HG03442 (cell line): ENCODE measurements around the gene RPS6KL1.

Experiments used
- ATAC-seq: cut with Tn5 transposase; IDR thresholded peaks from one replicate; pipeline ENCODE4 v1.9.1; 2021; ENCODE audit warnings: mild to moderate bottlenecking, moderate library complexity; ENCODE audit not compliant: unreplicated experiment

Gene RPS6KL1

GRCh38 chr14:74913986-74914573, 9.0 kb downstream of the RPS6KL1 start:
- no peak for ATAC-seq

DNA sequence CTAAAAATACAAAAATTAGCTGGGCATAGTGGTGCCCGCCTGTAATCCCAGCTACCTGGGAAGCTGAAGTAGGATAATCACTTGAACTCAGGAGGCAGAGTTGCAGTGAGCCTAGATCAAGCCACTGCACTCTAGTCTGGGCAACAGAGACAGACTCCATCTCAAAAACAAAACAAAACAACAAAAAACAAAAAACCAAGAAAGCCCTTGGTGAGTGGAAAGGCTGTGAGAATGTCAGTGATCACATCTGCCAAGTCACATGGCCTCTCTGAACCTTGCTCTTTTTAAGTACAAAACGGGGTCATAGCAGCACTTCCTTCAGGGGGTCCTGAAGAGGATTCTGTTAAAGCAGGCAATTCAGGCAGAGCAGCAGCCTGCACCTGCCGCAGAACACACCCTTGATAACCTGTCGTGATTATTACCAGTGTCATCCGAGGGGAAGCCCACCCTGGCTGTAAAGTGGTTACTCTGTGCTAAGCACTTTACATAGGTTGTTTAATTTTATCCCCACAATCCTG, 9.6 kb downstream of the RPS6KL1 start:
- ATAC-seq = no peak

- ATAC-seq = no peak
Measured at GRCh38 chr14:74912801-74913200, 10.3 kb downstream of the RPS6KL1 start.

GRCh38 chr14:74912111-74912510, 10.9 kb downstream of the RPS6KL1 start:
- ATAC-seq = no peak

GRCh38 chr14:74911704-74912103, 11.4 kb downstream of the RPS6KL1 start:
- ATAC-seq = no peak

DNA sequence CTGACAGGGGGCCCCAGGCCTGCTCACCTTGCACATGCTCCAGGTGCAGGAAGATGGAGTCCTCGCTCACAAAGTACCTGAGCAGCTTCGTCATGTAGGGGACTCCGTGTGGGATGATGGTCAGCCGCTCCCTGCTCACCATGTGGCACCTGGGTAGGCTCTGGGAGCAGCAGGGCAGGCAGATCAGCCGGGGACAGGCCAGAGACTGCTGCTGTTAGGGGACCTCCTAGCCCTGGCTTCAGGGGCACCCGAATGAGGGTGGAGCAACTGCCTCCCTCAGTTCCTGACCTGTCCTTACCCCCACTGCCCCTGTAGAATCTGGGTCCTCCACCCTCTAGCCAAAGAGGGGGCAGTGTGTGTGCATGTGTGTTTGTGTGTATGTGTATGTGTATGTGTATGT, 11.8 kb downstream of the RPS6KL1 start:
- ATAC-seq = no peak

DNA sequence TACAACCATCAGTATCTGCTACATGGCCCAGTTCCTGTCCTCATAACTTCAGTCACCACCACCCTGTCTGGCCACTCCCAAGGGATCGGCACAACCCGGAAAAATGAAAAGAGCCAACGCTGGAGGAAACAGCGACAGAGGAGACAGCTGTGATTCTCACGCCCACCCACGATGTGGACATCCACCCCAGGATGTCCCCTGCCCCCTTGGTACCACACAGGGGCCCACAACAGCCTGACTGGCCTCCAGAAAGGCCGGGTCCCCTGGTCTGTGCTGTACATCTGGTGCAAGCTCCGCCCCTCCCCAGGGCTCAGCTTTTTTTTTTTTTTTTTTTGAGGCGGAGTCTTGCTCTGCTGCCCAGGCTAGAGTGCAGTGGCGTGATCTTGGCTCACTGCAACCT, 12.5 kb downstream of the RPS6KL1 start:
- ATAC-seq = no peak

DNA sequence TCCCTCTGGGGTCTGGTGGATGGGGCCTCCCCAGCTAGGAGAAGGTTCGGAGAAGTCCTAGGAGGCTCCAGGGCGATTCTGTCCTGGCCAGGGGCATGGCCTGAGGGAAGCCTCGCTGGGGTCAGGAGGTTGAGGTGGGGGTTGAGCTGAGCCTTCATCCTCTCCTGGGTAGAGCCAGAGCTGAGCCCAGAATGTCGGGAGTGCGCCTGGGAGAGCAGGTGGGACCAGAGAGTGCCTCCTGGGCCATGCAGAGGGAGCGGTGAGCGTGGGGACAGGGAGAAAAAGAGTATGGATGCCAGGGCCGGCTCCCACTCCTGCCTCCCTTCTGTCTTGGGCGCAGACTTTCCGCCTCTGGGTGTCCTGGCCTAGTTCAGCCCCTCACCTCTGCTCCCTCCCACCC, 13.1 kb downstream of the RPS6KL1 start:
- ATAC-seq = no peak

DNA sequence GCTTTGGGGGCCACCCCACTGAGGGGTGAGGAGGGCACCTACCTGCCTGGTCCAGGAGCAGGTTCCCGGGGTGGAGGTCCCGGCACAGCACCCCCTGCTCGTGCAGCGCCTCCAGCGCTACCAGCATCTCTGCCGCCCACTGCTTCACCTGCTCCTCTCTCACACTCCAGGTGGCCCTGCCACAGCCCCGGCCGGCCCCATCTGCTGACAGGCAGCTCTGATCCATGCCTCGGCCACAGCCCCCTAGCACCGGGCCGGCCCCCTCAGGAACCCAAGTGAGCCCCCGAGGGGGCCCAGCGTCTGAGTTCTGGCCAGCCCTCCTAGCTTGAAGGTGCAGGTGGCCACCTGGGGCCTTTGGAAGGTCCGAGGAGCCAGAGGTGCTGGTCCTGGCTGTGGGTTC, 13.6 kb downstream of the RPS6KL1 start:
- ATAC-seq = no peak

DNA sequence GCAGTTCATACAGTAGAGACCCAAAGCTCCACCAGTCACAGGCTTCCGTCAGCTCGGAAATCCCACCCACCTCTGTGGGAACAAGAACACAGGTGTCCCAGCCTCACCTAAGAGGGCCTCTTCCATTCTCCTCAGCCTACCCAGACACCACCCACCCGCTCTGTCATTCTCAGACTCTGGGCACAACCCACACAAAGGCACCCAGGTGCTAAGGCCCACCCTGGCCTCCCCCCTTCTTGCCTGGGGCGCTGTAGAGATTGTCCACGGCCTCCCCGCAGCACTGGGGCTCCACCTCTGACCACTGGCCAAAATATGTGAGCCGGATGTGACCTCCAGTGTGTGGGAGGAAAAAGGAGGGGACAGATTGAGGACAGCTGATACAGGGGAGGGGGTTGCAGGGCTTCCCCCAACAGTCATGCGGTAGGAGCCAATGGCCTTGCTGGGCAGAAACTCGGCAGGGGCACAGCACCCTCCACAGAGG, 14.2 kb downstream of the RPS6KL1 start:
- no peak for ATAC-seq

GRCh38 chr14:74907744-74908143, 15.3 kb downstream of the RPS6KL1 start:
- ATAC-seq = no peak

GRCh38 chr14:74906925-74907521, 16.0 kb downstream of the RPS6KL1 start:
- no peak for ATAC-seq

GRCh38 chr14:74905595-74906142, 17.4 kb downstream of the RPS6KL1 start:
- ATAC-seq = no peak

- ATAC-seq = no peak
Measured at GRCh38 chr14:74904635-74905503, 18.2 kb downstream of the RPS6KL1 start.

DNA sequence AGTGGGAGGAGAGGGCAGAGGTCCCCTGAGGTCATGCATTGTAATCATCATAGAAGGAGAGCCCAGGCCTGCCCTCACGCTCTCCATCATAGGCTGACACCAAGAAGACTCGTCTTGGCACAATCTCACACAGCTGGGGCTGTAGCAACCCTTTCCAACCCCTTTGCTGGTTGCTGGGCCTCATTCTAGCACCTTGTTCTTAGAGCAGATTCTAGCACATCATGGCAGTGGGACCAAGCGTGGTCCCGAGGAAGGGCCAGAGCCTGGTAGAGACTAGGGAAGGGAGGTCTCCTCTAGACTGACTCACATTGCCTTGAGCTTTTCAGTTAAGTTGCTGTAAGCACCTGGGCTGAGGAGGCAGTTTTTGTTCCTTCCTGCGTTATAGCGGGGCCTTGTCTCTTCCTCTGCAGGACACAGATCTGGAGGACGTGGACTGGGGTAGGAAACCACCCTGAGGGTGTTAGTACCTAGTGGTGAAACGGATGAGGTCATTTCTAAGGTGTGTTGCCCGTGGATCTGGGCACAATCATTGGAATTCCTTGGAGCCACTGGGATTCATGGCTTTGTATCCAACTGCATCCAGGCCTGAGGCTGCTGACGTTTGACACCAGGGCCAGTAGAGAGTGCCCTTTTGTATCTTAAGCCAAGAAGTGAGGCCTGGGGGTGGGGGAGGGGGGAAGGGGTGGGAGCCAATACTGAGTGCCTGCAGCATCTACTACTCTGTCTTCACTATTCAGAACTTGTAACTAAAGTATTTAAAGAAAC, 19.9 kb downstream of the RPS6KL1 start:
- no peak for ATAC-seq

- ATAC-seq = no peak
Measured at GRCh38 chr14:74898694-74899093, 24.4 kb downstream of the RPS6KL1 start.

GRCh38 chr14:74898083-74898482, 25.0 kb downstream of the RPS6KL1 start:
- no peak for ATAC-seq

DNA sequence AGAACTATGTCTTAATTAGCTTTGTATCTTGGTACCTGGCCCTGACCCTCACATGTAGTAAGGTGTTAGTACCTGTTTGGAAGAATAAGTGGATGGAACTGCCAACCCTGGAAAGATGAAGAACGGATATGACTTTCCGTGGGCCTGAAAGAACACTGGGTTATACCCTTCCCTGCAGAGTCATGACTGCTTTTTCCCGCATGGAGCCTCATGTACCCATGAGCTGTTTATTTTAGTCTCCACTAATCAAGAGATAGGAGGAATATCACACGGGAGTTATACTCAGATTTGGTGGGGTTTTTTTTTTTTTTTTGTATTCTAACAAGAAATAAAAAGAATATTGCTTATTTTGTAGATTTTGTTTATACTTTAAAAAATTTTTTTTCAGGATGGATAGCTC, 25.4 kb downstream of the RPS6KL1 start:
- ATAC-seq = no peak

DNA sequence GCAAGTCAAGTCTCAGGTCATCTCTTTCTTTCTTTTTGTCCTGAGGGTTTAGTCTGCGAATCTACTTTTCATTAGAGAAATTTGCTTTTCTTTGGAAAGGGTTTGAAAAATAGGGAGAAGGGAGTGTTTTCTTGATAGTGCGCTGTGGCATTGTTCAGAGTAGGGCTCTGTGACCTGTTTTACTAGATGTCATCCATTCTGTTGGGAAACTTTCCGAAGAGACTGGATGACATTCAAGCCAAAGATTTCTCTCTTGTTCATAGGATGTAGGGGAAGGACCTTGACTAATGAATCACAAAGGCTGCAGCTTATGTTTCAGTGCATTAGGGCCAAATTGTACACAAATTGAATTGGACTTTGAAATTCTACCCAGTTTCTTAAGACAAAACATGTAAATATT, 26.7 kb downstream of the RPS6KL1 start:
- ATAC-seq = no peak

DNA sequence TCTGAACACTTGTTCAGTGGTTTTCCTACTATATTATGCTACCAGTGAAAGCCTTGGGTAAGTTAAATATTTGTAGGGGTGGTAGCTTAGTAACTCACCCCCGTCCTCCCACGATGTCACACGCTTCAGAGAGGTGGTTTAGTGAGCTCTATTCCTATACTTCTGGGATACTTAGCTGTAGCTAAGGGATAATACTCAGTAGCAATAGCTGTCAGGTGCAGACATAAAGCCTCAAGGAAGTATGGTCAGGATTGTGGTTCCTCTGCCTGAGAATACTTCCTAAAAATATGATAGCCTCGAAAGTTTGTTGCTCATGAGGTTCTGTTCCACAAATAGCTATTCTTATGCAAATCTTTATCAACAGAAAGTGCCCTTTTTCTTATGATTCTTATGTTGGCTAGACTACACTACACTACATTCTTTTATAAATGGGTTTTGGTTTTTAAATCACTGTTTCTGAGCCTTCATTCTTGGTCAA, 29.4 kb downstream of the RPS6KL1 start:
- ATAC-seq = no peak

- ATAC-seq = no peak
Measured at GRCh38 chr14:74892745-74893144, 30.3 kb downstream of the RPS6KL1 start.
